NCI-H446 treated with DMSO at 0.1 percent for 48 hours (cell line): ENCODE data around the gene FGFR3.
A peak's percentile ranks its signal among the peaks of the same experiment; 100 is the strongest.

Source experiments
- DNase-seq: peaks from one replicate; lab custom pipeline; 2025; lab: John Stamatoyannopoulos, UW

Gene FGFR3

DNA sequence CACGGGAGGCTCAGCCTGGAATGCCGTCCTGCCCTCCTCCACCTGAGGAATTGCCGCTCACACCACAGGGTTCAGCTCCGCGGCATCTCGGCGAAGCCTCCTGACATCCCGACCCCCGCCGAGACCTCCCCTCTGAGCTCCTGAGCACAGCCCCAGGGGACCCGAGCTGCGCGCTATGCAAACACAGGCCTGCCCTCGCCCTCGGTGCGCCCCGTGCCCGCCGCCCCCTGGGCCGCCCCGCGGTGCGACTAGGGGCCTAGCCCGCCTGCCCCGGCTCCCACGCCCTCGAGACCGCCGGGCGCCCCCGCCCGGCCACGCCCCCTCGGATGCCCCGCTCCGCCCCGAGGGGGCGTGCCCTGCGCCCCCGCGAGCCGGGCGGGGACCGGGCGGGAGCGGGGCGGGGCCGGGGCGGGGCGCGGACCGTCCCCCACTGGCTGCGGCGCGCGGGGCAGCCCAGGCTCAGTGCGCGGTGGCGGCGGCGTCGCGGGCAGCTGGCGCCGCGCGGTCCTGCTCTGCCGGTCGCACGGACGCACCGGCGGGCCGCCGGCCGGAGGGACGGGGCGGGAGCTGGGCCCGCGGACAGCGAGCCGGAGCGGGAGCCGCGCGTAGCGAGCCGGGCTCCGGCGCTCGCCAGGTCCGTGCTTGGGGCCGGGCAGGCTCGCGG, at the start of gene FGFR3:
Gene FGFR3 (plus strand): TSS at position 462 of the 664 bp plus-strand sequence. CDS start 642 bp downstream, outside the sequence.
- DNase-seq, result no peak

DNA sequence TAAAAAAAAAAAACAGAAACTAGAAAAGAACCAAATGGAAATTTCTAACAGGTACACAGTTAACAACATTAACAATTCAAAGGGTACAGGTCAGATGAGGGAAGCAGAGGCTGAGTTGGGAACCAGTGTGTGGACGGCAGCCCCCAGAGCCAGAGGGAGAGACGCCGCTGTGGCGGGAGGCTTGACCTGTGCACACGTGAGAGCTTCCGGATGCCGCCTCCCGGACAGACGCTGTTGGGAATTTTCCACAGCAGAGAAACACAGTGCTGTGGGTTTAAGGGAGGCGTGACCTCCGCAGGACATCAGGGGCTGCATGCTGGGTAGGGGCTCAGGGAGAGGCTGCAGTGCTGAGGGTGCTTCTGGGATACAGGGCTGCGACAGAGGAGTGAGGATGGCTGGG, 49.5 kb upstream of the FGFR3 start:
- DNase-seq, result no peak

DNA sequence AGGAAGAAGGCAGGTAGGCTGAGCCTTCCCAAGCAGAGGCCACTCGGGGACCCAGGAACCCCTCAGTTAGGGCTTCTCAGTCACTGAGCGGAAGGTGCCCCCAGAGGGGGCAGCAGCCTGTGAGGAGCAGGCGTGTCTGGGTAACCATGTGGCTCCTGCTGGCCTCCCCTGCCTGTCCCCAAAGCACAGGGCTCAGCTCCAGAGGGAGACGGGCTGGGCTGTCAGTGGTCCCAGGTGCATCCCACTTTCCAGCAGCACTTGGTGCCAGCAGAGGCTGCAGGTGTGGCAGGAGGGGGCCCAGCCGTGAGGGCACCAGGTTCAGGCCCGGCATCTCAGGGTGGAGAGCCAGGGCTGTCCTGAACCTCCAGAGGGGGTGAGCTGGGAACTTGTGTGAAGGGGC, 49.1 kb upstream of the FGFR3 start:
- no peak for DNase-seq

DNA sequence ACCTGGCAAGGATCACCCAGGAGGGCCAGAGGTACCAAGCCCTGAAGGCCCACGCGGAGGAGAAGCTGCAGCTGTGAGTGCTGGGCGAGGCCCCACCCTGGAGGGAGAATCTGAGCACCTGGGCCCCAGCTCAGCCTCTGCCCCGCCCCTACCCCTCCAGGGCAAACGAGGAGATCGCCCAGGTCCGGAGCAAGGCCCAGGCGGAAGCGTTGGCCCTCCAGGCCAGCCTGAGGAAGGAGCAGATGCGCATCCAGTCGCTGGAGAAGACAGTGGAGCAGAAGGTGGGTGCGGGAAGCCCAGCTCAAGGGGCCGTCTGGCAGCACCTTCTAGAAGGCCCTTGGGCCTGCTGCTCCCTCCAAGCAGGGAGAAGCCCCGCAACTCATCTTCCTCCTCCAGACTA, 48.5 kb upstream of the FGFR3 start:
- DNase-seq, result no peak

DNA sequence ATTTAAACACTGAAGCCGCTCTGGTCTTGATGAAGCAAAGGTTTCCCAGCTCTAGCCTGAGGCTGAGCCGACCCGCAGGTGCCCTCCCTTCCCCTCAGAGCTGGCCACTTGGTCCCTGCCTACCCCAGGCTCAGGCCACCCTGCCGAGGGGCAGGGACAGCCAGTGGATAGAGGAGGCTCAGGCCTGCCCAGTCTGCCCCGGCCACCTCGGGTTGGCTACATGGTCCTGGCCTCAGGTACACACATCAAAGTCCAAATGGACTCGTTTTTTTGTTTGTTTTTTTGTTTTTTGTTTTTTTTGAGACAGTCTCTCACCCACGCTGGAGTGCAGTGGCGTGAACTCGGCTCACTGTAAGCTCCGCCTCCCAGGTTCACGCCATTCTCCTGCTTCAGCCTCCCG, 47.9 kb upstream of the FGFR3 start:
- no peak for DNase-seq

DNA sequence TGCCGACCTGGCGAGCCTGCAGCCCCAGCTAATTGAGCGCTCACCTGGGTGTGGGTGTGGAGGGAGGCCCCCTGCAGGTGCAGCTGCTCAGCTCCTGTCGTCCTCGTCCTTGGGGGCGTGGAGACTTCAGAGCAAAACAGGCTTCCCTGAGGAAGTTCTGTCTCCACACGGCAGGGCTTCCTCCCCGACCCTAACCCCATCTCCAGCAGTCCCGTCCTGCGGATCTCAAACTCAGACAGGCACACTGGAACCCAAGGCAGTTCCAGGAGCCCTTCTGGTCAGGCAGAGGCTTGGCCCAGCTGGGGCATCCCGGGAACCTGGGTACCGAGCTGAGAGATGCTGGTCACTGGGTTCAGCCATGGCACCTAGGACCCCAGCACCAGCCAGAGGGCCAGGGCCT, 47.4 kb upstream of the FGFR3 start:
- no peak for DNase-seq

DNA sequence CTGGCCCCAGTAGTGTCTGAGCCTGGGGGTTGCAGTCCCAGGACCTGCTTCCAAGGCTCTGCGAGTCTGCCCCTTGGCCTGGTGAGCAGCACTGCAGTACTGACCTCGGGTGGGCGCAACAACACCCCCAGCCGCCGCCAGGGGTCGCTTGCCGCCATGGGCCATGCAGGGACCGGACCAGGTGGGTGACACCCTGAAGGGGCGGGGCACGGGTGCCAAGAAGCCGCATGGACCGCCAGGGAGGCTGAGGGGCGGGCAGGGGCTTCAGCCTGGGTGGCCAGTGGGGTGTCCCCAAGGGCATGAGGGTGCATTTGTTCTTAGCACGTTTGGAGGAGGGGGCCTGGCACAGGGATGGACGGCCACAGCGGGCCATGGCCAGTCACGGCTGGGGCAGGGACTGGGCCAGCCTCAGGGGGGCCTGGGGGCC, 46.8 kb upstream of the FGFR3 start:
- peak; percentile 0 for DNase-seq

DNA sequence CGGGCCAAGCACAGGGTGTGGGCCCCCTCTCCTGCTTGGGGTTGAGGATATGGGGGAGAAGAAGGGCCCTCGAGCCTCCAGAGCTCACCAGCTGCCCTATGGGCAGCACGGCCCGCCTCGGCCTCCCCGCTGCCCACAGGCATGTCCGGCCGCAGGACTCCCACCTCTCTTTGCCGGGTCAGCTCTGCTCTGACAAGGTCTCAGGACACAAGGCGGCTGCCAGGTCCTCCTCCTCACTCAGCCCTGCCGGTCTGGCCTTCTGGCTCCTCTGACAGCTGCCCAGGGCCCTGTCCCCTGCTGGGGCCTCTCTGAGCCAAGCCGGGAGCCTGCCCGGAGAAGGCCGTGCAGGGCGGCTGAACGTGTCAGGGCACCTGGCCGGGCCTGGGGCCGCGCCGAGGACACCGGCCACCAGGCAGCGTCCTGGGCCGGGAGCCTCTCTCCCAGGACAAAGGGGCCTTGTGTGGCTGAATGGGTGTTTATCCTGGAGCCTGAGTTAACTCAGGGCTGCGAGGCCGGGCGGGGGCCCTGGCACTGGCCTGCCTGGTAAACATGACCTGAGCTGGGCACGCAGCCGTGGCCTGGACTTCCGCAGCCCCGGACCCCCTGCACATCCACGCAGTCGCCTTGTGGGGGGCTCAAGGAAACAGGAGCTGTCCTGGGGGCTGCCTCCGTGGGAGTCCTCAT, 46.0 kb upstream of the FGFR3 start:
- DNase-seq, result no peak

DNA sequence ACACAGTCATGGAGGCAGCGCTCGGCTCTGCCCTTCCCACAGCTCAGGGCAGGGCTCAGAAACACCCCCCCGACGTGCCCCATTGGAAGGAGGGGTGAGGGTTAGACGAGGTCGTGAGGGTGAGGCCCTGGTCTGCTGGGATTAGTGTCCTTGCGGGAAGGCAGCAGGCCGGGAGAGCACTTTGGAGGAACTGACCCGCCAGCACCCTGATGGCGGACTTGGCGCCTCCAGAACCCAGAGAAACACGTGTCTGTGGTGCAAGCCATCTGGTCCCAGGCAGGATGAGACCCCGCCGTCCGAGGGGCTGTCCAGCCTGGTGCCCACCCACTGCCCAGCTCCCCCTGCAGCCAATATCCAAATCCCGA, 45.5 kb upstream of the FGFR3 start:
- DNase-seq, result no peak

DNA sequence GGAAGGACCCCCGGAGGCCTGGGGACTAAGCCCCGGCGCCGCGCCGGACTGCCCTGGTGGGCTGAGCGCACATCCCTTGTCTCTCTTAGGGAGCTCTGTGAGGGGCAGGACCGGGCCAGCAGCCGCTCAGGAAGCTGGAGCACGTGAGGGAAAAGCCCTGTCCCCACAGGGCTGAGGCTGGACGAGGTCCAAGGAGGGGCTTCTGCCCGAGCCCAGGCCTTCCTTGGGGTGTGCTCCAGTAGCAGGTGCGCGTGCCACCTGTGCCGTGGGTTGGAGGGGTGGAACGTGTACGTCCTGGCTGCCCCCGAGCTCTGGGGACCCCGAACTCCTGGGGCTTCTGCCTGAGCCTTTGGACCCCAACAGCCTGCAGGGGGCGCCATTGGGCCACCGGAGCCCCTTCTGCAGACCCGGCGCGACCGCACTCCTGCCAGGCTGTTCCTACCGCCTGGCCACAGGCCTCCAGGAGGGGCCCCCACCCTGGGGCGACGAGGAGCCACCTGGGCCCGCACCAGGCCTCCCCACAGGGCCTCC, 44.6 kb upstream of the FGFR3 start:
- DNase-seq, result no peak

DNA sequence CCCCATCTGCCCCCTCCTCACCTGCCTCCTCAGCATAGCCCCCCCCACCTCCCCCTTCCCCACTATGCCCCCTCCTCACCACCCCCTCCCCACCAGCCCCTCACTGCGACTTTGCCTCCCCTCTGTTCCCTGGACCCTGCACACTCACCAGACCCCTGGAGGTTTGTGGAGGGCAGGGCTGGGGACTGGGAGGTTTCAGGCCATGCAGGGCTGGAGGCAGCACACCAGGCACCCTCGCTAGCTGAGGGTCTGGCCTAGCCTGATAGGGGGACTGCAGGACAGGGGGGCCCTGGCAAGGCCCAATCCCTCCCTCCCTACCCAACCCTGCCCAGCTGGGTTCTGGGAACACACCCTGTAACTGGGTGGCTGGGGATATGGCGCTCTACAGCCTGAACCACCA, 43.7 kb upstream of the FGFR3 start:
- no peak for DNase-seq

DNA sequence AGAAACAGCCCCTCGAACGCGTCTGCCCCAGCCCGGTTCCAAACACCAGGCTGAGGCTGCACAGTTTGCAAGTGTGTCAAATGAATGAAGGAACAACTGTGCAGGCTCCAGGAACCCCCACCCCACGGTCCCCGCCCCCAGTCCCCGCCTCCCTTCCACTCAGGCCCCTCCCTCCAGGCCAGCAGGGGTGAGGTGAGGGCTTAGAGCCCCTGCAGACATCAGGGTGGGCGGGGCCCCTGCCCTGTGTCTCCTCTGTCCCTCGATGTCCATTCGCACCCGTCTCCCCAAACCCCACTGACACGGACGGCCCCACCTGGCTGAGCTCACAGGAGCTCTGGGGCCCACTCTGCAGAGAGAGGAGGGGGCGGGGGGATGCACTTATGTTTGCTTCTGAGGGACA, 43.3 kb upstream of the FGFR3 start:
- no peak for DNase-seq

DNA sequence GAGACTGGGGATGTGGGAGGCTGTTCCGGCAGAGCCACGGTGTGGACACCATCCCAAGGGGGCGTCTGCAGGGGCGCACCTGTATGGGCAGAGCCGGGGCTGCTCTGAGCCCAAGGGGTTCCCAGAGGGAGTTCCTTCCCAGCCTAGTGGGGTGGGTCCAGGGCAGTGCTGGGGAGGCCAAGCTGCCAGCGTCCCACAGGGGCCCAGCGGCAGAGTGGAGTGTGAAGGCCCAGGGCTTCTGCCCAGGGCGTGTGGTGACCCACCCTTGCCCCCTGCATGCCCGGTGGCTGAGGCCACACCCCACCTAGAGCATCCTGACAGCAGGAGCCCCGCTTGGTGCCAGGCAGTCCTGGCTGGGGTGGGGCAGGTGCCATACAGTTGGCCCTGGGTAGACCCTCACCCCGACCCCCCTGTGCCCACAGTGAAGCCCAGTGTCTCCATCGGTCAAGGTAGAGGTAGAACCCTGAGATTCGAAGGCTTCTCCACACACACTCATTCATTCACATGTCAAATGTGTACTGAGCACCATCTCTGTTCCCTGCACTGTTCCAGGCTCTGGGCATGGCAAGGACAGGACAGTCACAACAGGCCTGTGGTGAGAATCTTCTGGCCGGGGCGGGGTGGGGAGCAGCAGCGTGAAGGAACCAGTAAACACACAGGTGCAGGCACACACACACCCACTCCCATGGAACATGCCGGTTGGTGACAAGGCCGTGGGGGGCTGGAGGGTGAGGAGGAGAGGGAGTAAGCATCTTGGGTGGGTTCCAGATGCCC, 42.5 kb upstream of the FGFR3 start:
- no peak for DNase-seq

DNA sequence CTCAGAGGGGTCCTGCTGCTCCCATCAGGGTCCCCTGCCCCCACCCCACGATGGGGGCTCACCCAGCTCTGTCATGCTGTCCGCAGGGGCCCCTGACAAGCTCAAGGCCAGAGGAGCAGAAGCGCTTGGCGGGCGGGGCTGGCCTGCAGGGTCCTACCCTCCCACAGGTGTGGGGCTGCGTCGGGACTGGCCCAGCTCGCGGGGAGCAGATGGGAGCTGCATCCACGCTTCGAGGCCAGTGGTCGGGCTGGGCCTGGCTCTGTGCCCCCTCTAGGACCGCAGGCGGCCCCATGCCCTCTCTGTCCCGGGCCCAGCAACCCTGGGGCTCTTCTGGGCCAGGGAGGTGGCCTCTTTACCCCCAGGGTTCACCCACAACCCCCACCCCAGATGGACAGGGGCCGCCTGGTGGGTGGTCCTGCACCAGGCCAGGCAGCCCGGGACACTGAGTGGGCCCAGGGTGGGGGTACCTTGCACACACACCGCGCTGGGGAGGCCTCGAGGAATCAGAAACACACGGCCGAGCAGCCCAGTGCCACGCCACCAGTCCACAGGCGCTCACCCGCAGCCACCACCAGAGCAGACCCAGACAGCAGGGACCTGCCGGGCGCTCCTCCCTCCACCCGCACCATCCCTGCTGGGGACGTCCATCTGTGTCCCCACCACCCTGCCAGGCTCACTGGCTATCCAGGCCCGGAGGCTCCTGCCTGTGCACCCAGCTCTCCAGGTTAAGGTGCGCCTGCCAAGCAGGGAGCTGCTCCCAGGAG, 41.8 kb upstream of the FGFR3 start:
- DNase-seq, result no peak

DNA sequence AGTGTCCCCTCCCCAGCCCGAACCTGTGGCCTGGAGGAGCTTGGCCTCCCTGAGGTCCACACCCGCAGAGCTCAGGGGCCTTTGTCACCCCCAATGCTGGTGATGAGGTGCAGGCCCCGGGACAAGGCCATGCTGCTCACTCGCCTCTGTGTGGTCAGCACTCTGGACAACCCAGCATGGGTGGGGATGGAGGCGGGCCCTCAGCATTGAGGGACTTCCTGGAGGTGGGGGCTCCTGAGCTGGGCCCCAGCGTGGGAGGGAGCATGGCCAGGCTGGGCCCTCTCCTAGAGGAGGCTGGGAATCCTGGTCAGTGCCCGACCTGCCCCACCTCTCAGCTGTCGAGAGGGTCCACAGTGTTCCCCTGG, 41.2 kb upstream of the FGFR3 start:
- no peak for DNase-seq

DNA sequence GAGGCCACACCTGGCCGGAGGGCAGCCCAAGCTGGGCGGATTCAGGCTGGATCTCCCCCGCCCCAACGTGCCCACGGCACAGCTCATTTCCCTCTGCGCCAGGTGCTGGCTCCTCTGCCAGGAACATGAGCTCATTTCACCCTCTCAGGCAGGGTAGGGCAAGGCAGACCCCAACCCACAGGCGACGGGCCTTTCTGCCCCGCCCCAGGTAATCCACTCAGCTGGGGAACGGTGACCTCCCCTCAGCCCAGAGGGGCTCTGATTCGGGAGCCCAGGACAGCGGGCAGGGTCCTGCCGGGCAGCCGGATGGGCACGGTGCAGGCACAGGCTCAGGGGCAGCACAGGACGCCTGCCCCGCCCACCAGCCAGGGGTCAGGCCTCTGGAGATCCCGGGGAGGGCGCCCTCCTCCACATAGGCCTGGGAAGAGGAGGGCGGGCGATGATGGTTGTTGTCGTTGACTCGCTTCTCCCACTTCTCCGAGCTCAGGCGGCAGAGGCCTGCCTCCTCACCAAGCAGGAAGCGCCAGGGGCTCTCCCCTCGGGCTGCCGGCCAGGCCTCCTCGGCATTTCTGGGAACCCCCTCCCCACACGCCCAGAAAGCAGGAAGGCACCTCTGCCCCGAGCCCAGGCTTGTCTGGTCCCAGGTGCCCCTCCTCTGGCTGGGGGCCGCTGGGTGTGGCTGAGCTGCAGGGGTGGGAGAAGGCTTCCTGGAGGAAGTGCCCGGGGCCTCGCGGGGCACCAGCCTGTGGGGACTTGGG, 40.6 kb upstream of the FGFR3 start:
- DNase-seq, result no peak

DNA sequence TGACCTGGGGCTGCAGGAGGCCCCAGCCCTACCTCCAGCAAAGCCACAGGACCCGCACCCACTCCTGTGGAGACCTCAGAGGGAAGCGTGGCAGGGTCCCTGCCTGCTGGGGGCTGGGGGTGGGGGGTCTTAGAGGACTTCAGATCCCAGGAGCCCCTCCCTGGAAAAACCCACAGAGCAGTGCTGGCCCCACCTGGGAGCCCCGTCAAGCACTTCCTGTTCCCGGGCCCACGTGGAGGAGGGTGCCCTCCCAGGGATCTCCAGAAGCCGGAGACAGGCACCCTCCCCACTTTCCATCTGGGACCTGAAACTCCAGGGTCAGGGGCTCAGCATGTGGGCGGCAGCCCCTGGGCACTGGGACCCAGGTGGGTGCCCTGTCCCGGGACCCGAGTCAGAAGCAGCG, 39.8 kb upstream of the FGFR3 start:
- DNase-seq, result no peak

DNA sequence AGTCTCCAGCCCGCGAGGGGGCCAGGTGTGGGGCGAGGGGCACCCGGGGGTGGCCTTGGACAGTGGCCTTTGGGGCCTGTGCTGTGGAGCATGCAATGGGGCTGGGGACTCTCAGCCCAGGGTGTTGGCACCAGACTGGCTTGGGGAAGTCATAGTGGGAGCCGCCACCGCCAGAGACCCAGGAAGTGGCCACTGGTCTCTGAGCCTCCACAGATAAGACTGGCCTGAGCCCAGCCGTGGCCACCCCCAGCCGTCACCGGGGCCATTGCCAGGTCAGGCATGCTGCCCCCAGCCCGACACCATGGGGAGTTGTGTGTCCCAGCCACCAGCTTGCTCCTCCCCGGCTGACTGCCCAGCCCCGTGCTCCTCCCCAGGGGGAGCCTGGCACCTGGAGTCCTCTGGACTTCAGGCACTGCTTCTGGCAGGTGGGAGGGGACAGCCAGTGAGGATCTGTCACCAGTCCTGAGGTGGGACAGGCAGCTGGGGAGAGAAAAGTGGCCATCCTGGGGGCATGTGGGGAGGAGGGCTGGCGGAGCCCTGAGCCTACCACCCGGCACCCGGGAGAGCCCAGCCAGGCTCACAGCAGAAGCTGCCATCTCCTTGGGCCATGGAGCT, 39.3 kb upstream of the FGFR3 start:
- DNase-seq, result no peak

DNA sequence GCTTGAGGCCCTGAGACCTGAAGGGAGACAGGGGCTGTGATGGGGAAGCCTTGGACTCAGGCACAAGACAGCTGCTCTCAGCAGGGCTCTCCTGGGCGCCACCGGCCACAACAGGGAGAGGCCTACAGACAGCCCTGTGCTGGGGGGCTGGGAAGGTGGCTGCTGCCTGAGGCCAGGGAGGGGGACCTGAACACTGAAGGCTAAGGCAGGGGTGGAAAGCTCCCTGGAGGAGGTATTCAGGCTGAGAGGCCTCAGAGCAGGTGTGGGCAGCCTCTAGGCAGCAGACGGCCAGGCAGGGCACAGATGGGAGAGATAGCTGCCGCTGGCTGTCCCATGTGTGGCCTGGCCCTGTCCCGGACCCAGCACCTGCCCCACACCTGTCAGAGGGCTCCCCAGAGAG, 38.8 kb upstream of the FGFR3 start:
- no peak for DNase-seq

DNA sequence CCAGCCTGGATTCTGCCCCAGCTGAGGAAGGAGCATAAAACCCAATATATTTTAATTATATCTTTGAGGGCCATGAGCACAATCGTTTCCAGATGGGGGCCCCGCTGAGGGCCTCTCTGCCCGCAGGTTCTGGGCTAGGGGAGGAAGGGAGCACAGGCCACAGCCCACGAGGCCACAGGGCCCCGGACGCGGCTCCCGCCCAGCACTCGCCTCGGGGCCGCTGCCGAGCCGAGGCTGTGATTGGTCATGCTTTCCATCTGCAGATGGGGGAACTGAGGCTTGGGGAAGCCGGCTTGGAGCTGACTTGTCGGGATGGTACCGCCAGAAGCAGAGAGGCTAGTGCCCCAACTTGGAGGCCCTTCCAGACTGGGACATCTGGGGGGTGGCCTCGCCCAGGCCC, 37.8 kb upstream of the FGFR3 start:
- DNase-seq, result no peak

DNA sequence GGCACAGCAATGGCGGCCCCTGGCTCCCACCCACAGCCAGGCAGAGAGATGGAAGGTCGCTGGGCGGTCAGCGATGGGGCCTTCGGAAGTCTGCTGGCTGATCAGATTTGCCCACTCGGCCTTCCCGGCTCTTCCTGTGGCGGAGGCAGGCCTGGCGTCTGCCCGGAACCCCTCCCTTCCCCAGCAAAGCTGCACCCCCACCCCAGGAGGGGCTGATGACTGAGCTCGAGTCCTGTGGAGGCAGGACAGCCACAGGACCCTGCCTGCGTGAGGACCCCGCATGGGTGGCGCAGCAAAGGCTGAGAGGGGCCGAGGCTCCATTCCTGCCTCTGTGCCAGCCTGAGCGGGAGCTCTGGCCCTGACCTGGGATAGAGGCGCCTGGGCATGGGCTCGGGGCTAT, 37.0 kb upstream of the FGFR3 start:
- no peak for DNase-seq
